ENCODE measurements around the gene EHF. TPM values are rescaled to one million over a fixed set of nuclear protein-coding genes. Genes with fewer than 3 reads are reported as not detected.

EHF gene
- total RNA-seq, 2 donors from 2014 or later, result 289 to 316 TPM

DNA sequence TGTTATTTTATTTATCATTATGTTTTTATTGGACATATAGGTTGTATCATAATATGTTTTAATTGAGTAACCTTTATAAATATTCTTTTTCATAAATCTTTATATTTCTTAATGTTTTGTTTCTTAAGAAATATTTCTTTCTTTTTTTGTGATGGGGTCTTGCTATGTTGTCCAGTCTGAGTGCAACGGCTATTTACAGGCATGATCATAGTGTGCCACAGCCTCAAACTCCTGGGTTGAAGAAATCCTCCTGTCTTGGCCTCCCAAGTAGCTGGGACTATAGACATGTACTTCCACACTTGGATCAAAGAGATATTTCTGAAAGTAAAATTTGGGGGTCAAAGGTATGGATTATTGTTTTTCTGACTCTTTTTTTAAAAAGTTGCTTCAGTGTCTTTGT is 53.1 kb downstream of the EHF start:
- intact Hi-C loops (cut with DNase I), result no loop called here
- no peaks in the 10 kb centered on the region for H3K9me3 ChIP-seq
- TF ChIP-seq, protein P1, sequence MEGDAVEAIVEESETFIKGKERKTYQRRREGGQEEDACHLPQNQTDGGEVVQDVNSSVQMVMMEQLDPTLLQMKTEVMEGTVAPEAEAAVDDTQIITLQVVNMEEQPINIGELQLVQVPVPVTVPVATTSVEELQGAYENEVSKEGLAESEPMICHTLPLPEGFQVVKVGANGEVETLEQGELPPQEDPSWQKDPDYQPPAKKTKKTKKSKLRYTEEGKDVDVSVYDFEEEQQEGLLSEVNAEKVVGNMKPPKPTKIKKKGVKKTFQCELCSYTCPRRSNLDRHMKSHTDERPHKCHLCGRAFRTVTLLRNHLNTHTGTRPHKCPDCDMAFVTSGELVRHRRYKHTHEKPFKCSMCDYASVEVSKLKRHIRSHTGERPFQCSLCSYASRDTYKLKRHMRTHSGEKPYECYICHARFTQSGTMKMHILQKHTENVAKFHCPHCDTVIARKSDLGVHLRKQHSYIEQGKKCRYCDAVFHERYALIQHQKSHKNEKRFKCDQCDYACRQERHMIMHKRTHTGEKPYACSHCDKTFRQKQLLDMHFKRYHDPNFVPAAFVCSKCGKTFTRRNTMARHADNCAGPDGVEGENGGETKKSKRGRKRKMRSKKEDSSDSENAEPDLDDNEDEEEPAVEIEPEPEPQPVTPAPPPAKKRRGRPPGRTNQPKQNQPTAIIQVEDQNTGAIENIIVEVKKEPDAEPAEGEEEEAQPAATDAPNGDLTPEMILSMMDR (IDR thresholded peaks at IDR 0.05), result no peak

GRCh38 chr11:34676227-34676626 is 55.3 kb downstream of the EHF start:
- intact Hi-C loops (cut with DNase I), result no loop called here
- Histone ChIP-seq H3K4me3 (no peak overlapping the region), H3K36me3 (no peaks in the 10 kb centered on the region), H3K27me3 (no peaks in the 10 kb centered on the region), H3K9ac (ENCODE audit: low read depth in 2 of 2, low read length in 2 of 2) (no peak overlapping the region), H3K9me3 (no peaks in the 10 kb centered on the region), H3K27ac (no peak overlapping the region), H3K4me1 (no peaks in the 10 kb centered on the region)
- TF ChIP-seq, protein P1 (IDR thresholded peaks at IDR 0.05), result no peak
- DNase-seq, result no peak

More for the DNA sequence above, 53.1 kb downstream of the EHF start:
- DNase-seq, result no peak
- Histone ChIP-seq H3K4me1 (no peaks in the 10 kb centered on the region), H3K4me3 (no peak overlapping the region), H3K27me3 (no peaks in the 10 kb centered on the region), H3K36me3 (no peaks in the 10 kb centered on the region), H3K9ac (ENCODE audit: low read depth in 2 of 2, low read length in 2 of 2) (no peak overlapping the region), H3K27ac (no peak overlapping the region)

GRCh38 chr11:34679681-34680080 is 58.8 kb downstream of the EHF start:
- H3K36me3 ChIP-seq, result no peaks in the 10 kb centered on the region
- no peaks in the 10 kb centered on the region for H3K27me3 ChIP-seq
- intact Hi-C loops (cut with DNase I), result no loop called here
- no peak overlapping the region for H3K9ac ChIP-seq (ENCODE audit: low read depth in 2 of 2, low read length in 2 of 2)
- H3K27ac ChIP-seq, result no peak overlapping the region
- no peak overlapping the region for H3K4me3 ChIP-seq
- H3K9me3 ChIP-seq, result no peaks in the 10 kb centered on the region
- H3K4me1 ChIP-seq, result no peaks in the 10 kb centered on the region
- DNase-seq, result no peak
- TF ChIP-seq, protein P1 (IDR thresholded peaks at IDR 0.05), result no peak

DNA sequence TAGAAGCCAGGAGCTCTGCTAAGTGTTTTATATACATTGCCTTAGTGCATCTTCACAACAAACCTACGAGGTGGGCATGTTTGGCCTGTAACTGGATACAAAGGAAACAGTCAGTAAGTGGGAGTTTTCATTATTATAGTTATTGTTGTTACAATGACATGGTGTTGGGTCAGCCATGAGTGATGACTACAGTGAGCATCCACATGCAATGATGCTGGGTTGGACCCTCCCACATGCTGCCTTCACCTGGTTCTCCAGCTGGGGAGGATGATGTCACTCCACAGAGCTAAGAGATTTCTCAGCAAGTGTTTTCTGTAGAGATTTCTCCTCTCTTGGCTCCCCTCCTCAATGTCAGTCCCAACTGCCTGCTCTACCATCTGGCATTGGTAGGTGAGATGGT is 59.3 kb downstream of the EHF start:
- DNase-seq, result no peak
- no peaks in the 10 kb centered on the region for H3K36me3 ChIP-seq
- no peaks in the 10 kb centered on the region for H3K4me1 ChIP-seq
- no peak overlapping the region for H3K27ac ChIP-seq
- no peak overlapping the region for H3K9ac ChIP-seq (ENCODE audit: low read depth in 2 of 2, low read length in 2 of 2)
- no peaks in the 10 kb centered on the region for H3K9me3 ChIP-seq
- intact Hi-C loops (cut with DNase I), result no loop called here
- H3K4me3 ChIP-seq, result no peak overlapping the region
- TF ChIP-seq, protein P1 (IDR thresholded peaks at IDR 0.05), result no peak
- no peaks in the 10 kb centered on the region for H3K27me3 ChIP-seq

GRCh38 chr11:34680918-34681586 is 60.2 kb downstream of the EHF start:
- no peaks in the 10 kb centered on the region for H3K36me3 ChIP-seq
- no peaks in the 10 kb centered on the region for H3K27me3 ChIP-seq
- DNase-seq, result no peak
- H3K9me3 ChIP-seq, result no peaks in the 10 kb centered on the region
- intact Hi-C loops (cut with DNase I), result no loop called here
- no peak overlapping the region for H3K27ac ChIP-seq
- no peaks in the 10 kb centered on the region for H3K4me1 ChIP-seq
- H3K9ac ChIP-seq (ENCODE audit: low read depth in 2 of 2, low read length in 2 of 2), result no peak overlapping the region
- TF ChIP-seq, protein P1 (IDR thresholded peaks at IDR 0.05), result no peak
- H3K4me3 ChIP-seq, result no peak overlapping the region
